ENCODE results near the gene HOXB8.

HOXB8 gene

GRCh38 chr17:48637323-48638260 is 22.5 kb upstream of the HOXB8 start:
- Histone ChIP-seq H3K27me3 (replicated peaks; ENCODE audit: control insufficient read depth, insufficient read depth, low read length, poor library complexity, severe bottlenecking) (peaks cover 76% of the 10 kb centered on the region), H3K36me3 (ENCODE audit: control insufficient read depth, insufficient read depth, low read length) (no peaks in the 10 kb centered on the region), H3K27ac (ENCODE audit: insufficient read depth, low read length, poor library complexity, severe bottlenecking) (no peak overlapping the region), H3K4me3 (ENCODE audit: insufficient read depth, low read depth, low read length, poor library complexity, severe bottlenecking) (no peak overlapping the region), H3K4me1 (ENCODE audit: control insufficient read depth, insufficient read depth, low read length, poor library complexity, severe bottlenecking) (peaks cover 17% of the 10 kb centered on the region), H3K9me3 (ENCODE audit: control insufficient read depth, low read length) (no peaks in the 10 kb centered on the region)
- no peak for DNase-seq

GRCh38 chr17:48636177-48637018 is 21.3 kb upstream of the HOXB8 start:
- peaks cover 8% of the 10 kb centered on the region for H3K4me1 ChIP-seq (ENCODE audit: control insufficient read depth, insufficient read depth, low read length, poor library complexity, severe bottlenecking)
- H3K36me3 ChIP-seq (ENCODE audit: control insufficient read depth, insufficient read depth, low read length), result no peaks in the 10 kb centered on the region
- H3K27me3 ChIP-seq (replicated peaks; ENCODE audit: control insufficient read depth, insufficient read depth, low read length, poor library complexity, severe bottlenecking), result peaks cover 77% of the 10 kb centered on the region
- no peaks in the 10 kb centered on the region for H3K9me3 ChIP-seq (ENCODE audit: control insufficient read depth, low read length)
- peak in 2 of 3 donors; percentile 33 to 50 for DNase-seq
- no peak overlapping the region for H3K4me3 ChIP-seq (ENCODE audit: insufficient read depth, low read depth, low read length, poor library complexity, severe bottlenecking)
- no peak overlapping the region for H3K27ac ChIP-seq (ENCODE audit: insufficient read depth, low read length, poor library complexity, severe bottlenecking)

- H3K27me3 ChIP-seq (replicated peaks; ENCODE audit: control insufficient read depth, insufficient read depth, low read length, poor library complexity, severe bottlenecking), result peaks cover 81% of the 10 kb centered on the region
- H3K4me3 ChIP-seq (ENCODE audit: insufficient read depth, low read depth, low read length, poor library complexity, severe bottlenecking), result no peak overlapping the region
- no peak overlapping the region for H3K27ac ChIP-seq (ENCODE audit: insufficient read depth, low read length, poor library complexity, severe bottlenecking)
- no peaks in the 10 kb centered on the region for H3K36me3 ChIP-seq (ENCODE audit: control insufficient read depth, insufficient read depth, low read length)
- peaks cover 8% of the 10 kb centered on the region for H3K4me1 ChIP-seq (ENCODE audit: control insufficient read depth, insufficient read depth, low read length, poor library complexity, severe bottlenecking)
- no peak for DNase-seq
- no peaks in the 10 kb centered on the region for H3K9me3 ChIP-seq (ENCODE audit: control insufficient read depth, low read length)
Observed at GRCh38 chr17:48634493-48635208, 19.6 kb upstream of the HOXB8 start.

GRCh38 chr17:48633266-48633677 is 18.2 kb upstream of the HOXB8 start:
- Histone ChIP-seq H3K9me3 (ENCODE audit: control insufficient read depth, low read length) (no peaks in the 10 kb centered on the region), H3K27ac (ENCODE audit: insufficient read depth, low read length, poor library complexity, severe bottlenecking) (no peak overlapping the region), H3K36me3 (ENCODE audit: control insufficient read depth, insufficient read depth, low read length) (no peaks in the 10 kb centered on the region), H3K4me3 (ENCODE audit: insufficient read depth, low read depth, low read length, poor library complexity, severe bottlenecking) (no peak overlapping the region), H3K4me1 (ENCODE audit: control insufficient read depth, insufficient read depth, low read length, poor library complexity, severe bottlenecking) (peaks cover 8% of the 10 kb centered on the region), H3K27me3 (replicated peaks; ENCODE audit: control insufficient read depth, insufficient read depth, low read length, poor library complexity, severe bottlenecking) (peaks cover 85% of the 10 kb centered on the region)
- no peak for DNase-seq

GRCh38 chr17:48632579-48633265 is 17.6 kb upstream of the HOXB8 start:
- Histone ChIP-seq H3K4me3 (ENCODE audit: insufficient read depth, low read depth, low read length, poor library complexity, severe bottlenecking) (no peak overlapping the region), H3K4me1 (ENCODE audit: control insufficient read depth, insufficient read depth, low read length, poor library complexity, severe bottlenecking) (peaks cover 8% of the 10 kb centered on the region), H3K36me3 (ENCODE audit: control insufficient read depth, insufficient read depth, low read length) (no peaks in the 10 kb centered on the region), H3K27ac (ENCODE audit: insufficient read depth, low read length, poor library complexity, severe bottlenecking) (no peak overlapping the region), H3K9me3 (ENCODE audit: control insufficient read depth, low read length) (no peaks in the 10 kb centered on the region), H3K27me3 (replicated peaks; ENCODE audit: control insufficient read depth, insufficient read depth, low read length, poor library complexity, severe bottlenecking) (peaks cover 85% of the 10 kb centered on the region)
- DNase-seq, result no peak

- Histone ChIP-seq H3K36me3 (ENCODE audit: control insufficient read depth, insufficient read depth, low read length) (no peaks in the 10 kb centered on the region), H3K27ac (ENCODE audit: insufficient read depth, low read length, poor library complexity, severe bottlenecking) (no peak overlapping the region), H3K4me3 (ENCODE audit: insufficient read depth, low read depth, low read length, poor library complexity, severe bottlenecking) (no peak overlapping the region), H3K9me3 (ENCODE audit: control insufficient read depth, low read length) (no peaks in the 10 kb centered on the region), H3K4me1 (ENCODE audit: control insufficient read depth, insufficient read depth, low read length, poor library complexity, severe bottlenecking) (peaks cover 9% of the 10 kb centered on the region), H3K27me3 (replicated peaks; ENCODE audit: control insufficient read depth, insufficient read depth, low read length, poor library complexity, severe bottlenecking) (peaks cover 85% of the 10 kb centered on the region)
- no peak for DNase-seq
Observed at GRCh38 chr17:48631693-48632578, 16.8 kb upstream of the HOXB8 start.

- peaks cover 8% of the 10 kb centered on the region for H3K4me1 ChIP-seq (ENCODE audit: control insufficient read depth, insufficient read depth, low read length, poor library complexity, severe bottlenecking)
- H3K27ac ChIP-seq (ENCODE audit: insufficient read depth, low read length, poor library complexity, severe bottlenecking), result no peak overlapping the region
- no peak overlapping the region for H3K4me3 ChIP-seq (ENCODE audit: insufficient read depth, low read depth, low read length, poor library complexity, severe bottlenecking)
- peaks cover 83% of the 10 kb centered on the region for H3K27me3 ChIP-seq (replicated peaks; ENCODE audit: control insufficient read depth, insufficient read depth, low read length, poor library complexity, severe bottlenecking)
- no peaks in the 10 kb centered on the region for H3K9me3 ChIP-seq (ENCODE audit: control insufficient read depth, low read length)
- DNase-seq, result no peak
- no peaks in the 10 kb centered on the region for H3K36me3 ChIP-seq (ENCODE audit: control insufficient read depth, insufficient read depth, low read length)
Observed at GRCh38 chr17:48630925-48631692, 16.0 kb upstream of the HOXB8 start.

GRCh38 chr17:48630009-48630924 is 15.2 kb upstream of the HOXB8 start:
- DNase-seq, result no peak
- Histone ChIP-seq H3K9me3 (ENCODE audit: control insufficient read depth, low read length) (no peaks in the 10 kb centered on the region), H3K36me3 (ENCODE audit: control insufficient read depth, insufficient read depth, low read length) (no peaks in the 10 kb centered on the region), H3K4me1 (ENCODE audit: control insufficient read depth, insufficient read depth, low read length, poor library complexity, severe bottlenecking) (peaks cover 17% of the 10 kb centered on the region), H3K27ac (ENCODE audit: insufficient read depth, low read length, poor library complexity, severe bottlenecking) (no peak overlapping the region), H3K4me3 (ENCODE audit: insufficient read depth, low read depth, low read length, poor library complexity, severe bottlenecking) (no peak overlapping the region), H3K27me3 (replicated peaks; ENCODE audit: control insufficient read depth, insufficient read depth, low read length, poor library complexity, severe bottlenecking) (peaks cover 84% of the 10 kb centered on the region)
